Suppressor macrophage (primary cell): ENCODE data around the gene PCIF1.
"Not testable (repeated sequence)": the region's sequence is repeated elsewhere in the genome, so short reads cannot be mapped to it uniquely, and the experiment has no call there.

Source experiments
- DNase-seq, 4 experiments: peaks; one replicate each; pipeline ENCODE4 v3.0.0-alpha.2; 2020 to 2022

PCIF1 gene

GRCh38 chr20:45947110-45947866 lies 12.8 kb downstream of the PCIF1 start:
- no peak for DNase-seq

DNA sequence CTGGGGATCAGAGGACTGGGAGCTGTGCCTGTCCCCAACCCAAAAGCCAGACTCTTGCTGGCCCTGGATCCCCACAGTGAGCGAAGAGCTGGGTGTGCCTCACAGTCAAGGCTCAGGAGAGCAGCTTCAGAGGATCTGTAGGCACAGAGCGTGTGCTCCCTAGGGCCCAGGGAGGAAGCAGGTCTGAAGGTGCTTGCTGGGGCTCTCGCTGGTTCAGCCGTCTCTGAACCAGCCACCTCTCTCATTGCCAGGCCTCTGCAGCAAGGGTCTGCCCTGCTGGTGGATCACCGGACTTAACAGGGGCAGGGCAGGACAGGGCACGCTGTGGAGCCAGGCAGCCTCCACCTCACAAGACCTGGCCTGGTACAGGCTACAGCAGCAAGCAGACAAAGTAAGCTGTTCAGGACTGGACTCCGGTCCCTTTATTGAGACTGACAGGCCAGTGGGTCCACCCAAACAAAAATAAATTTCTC lies 13.8 kb downstream of the PCIF1 start:
- no peak for DNase-seq

- DNase-seq = no peak
Observed at GRCh38 chr20:45948742-45949541, 14.5 kb downstream of the PCIF1 start.

DNA sequence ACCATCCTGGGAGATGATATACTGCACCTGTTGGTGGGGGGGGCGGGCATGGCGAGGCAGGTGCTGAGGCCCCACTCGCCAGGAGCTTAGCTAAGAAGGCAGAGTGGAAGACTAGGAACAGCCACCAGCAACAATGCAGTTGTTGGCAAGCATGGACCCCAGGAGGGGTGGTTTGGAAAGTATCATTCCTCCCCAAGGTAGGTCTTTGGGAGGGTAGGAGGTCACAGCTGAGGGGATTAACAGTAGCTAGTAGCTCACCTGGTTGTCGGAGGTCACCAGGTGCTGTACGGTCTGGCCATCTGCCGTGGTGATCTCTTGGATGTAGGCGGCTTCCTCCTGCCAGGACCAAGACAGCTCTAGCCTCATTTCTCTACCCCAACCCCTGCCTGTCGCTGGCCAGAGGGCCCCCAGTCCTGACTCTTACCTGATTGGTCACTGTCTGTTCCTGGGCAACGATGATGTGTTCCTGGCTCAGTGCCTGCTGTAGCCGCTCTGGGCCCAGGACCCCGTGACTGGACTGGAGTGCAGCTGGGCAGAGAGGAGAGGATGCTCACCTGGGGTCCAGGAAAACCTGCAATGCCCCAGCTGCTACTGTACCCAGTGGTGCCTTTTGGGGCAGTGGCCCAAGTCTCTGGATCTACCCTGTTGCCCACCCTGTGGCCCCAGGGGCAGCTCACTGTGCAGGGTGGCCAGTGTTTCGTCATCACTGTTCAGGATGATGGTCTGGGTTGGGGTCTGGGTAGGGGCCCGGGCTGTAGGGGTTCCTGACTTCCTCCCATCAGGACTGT lies 15.3 kb downstream of the PCIF1 start:
- DNase-seq = no peak

- no peak for DNase-seq
Observed at GRCh38 chr20:45950330-45950646, 15.8 kb downstream of the PCIF1 start.

DNA sequence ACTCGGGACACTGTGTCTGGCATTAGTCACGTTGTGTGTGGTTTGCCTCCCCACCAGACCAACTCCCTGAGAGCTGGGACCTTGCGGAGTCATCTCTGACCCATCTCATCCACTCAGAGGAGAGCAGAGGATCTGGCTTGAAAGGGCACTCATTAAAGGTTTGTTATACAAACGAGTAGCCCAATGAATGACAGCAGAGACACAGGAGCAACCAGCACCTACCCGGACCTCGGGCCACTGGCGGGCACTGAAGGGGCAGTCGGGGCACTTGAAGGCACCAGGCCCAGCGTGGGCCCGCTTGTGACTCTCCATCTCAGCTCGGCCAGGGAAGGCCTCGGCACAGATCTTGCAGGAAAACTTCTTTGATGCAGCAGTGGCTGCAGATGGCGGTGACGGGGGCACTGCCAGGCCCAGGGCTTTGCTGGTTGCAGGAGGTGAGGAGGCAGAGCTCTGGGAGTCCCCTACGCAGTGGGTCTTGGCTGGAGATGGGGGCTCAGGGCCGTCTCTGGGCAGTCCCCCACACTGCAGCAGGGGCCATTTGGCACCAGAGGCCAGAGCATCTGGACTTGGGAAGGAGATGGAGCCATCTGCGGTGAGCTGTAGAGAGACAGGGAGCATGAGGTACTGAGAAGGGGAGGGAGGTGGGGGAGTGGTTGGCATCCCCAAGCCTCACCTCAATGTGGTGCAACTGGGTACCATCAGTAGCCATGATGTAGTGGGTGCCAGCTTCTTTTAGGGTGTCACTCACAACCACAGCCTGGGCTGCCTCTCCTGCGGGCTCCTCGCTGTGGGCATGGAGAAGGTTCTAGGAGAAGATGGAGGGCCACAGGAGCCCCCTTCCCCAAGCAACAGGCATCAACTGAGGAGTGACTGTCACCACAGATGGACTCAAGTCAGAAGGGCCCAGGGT lies 17.7 kb downstream of the PCIF1 start:
- no peak for DNase-seq

DNA sequence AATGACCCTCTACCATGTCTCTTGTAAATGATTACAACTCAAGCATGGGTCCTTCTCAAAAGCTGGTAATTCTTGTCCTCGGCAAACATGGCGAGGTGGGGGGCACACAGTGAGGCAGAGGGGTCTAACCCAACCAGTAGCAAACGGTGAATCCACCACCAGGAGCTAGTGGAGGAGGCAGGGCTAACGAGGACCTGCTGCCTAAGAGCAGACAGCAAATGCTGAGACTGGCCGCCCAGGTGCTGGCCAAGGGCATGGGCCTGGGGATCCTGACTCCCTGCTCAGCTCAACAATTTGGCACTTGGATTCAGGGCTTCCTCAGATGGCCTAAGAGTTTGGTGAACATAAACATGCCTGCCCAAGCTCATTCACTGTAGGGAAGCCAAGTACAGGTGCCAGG lies 18.4 kb downstream of the PCIF1 start:
- DNase-seq = no peak

DNA sequence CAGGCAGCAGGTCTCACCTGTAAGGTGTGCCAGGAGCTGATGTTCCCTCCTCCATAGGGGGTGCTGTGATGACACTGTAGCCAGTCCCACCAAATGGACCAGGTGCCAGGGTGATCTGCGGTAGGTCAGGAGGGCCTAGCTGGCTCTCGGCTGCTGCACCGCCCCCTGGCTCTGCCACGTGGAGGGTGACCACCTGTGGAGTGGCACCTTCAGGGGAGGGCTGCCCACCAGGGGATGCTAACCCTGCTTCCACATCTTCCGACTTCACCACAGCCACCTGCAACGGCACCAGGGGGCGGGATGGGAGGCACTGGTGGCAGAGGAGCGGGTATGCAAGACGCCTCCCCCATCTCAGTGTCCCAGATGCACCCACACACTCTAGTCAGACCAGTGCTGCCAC lies 19.2 kb downstream of the PCIF1 start:
- no peak for DNase-seq

DNA sequence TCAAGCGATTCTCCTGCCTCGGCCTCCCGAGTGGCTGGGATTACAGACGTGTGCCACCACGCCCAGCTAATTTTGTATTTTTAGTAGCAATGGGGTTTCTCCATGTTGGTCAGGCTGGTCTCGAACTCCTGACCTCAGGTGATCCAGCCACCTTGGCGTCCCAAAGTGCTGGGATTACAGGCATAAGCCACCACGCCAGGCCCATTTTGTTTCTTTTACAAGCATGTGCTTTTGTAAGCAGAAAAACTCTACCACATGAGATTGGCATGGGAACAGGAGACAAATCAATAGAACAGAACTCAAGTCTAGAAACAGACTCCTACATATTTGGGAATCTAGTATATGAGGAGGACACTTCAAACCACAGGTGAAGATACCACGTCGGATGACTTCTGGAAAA lies 21.8 kb downstream of the PCIF1 start:
- DNase-seq = not testable (repeated sequence)

GRCh38 chr20:45957021-45957941 lies 22.8 kb downstream of the PCIF1 start:
- DNase-seq = no peak

DNA sequence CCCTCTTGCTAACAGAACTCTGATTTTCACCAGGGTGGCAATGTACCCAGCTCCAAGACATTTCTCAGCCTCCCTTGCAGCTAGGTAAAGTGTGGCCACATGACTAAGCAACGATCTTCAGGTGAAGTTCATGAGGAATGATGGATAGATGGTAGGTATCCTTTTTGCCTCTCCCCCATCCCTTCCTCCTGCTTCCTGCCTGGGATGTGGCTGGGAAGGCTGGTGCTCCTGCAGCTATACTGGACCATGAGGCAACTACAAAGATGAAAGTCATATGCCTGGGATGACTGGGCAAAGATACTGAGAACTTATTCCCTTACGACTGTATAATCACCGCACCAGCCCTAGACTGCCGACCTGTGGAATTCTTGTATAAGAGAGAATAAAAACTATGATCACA lies 24.1 kb downstream of the PCIF1 start:
- no peak for DNase-seq

GRCh38 chr20:45959126-45959525 lies 24.6 kb downstream of the PCIF1 start:
- no peak for DNase-seq

DNA sequence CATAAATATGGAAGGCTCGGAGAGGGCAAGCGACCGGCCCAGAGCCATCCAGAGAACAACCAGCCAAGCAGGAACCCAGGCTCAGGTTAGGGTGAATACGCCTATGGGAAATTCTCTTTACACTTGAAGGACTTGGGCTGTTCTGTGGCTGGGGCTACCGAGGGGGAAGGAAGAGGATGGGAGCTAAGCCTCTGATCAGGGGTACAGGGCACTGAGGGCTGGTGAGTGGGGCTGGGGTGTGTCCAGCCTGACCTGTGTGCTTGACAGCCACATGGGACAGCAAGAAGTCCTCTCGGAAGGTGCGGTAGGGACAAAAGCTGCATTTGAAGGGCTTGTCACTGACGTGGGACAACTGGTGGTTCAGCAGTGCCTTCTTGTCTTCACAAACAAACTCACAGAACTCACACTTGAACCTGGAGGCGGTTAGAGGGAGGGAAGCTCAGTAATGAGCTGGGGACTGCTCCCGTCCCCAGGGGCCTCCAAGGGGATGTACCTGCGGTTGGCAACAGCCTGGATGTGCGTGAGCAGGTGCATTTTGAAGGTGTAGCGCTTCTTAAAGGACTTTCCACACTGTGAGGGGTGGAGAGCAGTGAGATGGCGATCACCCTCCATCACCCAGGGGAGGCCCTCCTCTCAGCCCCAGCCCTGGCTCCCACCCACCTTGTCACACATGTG lies 25.6 kb downstream of the PCIF1 start:
- no peak for DNase-seq

DNA sequence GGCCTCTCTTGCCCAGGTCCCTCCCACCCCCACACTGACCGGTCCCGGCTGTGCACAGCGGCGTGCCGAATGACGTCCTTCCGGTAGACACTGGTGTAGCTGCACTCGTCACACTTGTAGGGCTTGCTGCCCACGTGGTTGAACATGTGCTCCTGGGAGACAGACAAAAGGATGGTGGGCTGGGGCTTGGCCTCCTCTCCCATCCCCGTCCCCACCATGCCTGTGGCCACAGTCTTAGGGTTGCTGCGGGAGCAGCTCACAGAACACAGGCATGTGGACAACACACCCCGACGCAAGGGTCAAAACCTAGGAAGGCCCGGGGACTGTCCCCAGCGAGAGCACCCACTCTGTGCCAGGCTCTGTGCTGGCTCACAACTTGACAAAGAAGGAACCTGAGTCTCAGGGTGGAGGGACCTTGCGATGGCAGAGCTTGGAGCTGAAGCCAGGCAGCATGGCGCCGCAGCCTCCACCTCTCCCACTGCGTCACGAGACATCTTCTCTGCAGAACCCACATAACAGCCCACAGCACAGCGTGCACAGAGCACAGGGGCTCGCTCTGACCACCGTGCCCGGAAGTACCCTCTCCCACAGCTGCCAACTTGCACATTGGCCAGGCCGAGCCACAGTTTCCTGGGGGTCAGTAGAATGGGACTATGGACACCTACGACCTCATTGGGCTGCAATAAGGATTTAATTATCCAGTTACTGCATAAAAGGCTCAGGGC lies 27.7 kb downstream of the PCIF1 start:
- DNase-seq = no peak

DNA sequence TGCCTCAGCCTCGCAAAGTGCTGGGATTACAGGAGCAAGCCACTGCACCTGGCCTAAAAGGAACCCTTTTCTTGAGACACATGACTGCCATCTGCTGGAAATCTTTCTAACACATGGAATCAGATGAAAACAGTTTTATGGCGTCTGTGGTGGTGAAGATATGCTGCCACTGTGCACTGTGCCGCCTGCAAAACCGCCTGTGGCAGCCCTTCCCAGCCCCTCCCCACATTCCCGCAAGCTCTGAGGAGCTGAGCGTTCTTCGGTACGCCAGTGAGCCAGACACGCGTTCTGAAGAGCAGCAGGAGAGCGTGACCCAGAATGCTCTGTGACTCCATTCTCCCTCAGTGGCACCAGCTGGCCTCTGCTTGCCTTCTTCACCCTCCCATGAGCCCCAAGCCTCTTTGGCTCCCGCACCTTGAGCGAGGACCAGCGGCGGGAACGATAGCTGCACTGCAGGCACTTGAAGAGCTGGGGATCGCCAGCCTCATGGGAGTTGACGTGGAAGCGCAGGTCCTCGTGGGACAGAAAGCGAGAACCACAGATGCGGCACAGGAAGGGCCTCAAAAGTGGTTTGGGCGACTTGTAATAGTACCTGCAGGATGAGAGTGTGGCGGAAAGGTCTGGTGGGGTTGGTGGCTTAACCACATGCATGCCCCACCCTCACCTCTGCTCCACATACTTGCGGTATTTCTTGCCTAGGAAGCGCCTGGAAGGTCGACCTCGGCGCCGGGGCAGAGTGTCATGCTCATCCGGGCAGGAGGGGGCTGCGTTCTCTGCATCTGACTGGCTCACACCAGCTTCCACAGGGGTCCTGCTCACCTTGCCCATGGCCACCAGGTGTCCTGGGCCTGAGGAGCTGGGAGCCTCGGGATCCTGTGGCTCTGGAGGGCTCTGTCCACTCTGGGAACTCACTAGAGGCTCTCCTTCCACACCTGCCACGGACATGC lies 28.8 kb downstream of the PCIF1 start:
- peak; percentile 31 to 61 (median 44) for DNase-seq

GRCh38 chr20:45964006-45964400 lies 29.5 kb downstream of the PCIF1 start:
- DNase-seq = no peak

- DNase-seq = no peak
Observed at GRCh38 chr20:45965169-45966002, 30.9 kb downstream of the PCIF1 start.
